Stimulated activated CD8-positive, alpha-beta memory T cell treated with anti-CD3 and anti-CD28 coated beads, Interleukin-4, amount 100 ng/mL, for 24 hours (primary cell): ENCODE results near the gene TBPL1.

ENCODE experiments used
- DNase-seq: peaks from one replicate; pipeline ENCODE4 v3.0.0-alpha.2; 2020; ENCODE audit warnings: low read depth

Gene TBPL1

DNA sequence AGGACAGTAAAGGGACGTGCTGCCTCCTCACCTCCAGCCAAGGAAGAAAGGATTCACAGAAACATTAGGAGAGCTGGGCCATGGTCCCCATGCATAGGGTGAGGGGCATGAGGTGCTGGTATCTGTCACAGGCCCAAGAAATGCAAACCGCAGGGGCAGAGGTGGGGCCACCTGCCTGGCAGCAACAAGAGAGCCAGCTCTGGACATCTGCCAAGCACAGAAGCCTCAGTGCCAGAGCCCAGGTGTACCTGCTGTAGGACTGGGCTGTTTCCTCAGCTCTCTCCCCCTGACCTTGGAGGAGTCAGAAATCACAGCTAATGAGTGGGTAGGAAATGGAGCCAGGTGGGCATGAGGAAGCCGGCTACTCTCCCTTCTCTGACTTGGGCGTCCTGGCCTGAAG, 54.1 kb downstream of the TBPL1 start:
- DNase-seq = no peak

DNA sequence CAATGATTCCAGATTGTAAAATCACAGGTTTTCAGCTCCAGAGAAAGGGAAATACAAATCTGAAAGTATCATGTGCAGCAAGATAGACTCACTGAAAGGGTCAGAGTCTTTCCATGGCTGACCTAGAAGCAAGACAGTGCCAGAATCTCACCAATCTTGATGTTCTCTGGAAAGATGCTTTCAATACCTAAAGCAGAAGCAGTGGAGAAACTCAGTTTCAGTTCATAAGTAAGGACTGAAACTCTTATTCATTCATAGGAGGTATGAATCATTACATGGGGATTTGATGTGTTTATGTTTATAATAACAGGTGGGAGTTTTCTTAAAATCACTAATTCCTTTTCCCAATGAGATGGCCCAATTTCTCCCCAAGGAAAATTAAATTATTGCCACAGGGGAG, 56.9 kb downstream of the TBPL1 start:
- no peak for DNase-seq

DNA sequence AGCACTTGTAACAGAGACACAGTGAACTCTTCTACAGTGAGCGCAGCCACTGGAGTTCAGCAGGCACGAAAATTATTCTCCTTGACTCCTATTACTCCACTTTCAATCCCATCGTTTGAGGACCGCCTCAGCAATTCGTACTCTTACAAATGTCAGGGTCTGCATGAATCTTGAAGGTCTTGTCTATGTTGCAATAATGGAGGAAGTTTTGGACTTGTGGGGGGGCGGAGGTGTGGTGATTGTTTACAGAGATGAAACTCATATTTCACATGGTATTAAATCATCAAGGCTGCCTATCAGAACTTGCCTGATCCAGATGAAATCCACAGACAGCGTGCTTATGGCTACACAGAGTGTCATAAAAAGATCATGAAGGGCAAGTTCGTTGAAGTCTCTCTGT, 57.4 kb downstream of the TBPL1 start:
- DNase-seq = no peak

DNA sequence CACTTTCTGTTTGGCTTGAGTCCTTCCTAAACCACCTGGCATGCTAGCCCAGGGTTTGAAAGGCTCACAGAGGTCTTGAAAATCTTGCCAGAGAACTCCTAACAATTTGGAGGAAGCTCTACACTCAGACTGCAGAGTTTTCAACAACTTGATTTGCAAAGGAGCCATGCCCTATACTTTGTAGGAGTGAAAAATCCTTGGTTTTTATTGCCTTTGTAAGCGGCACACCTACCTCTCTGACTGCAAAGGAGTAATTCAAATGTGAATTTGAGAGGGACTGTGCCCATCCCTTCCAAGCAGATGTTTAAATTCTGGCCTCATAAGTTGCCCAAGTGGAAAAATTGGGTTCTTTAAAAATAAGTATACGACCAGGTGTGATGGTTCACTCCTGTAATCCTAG, 58.0 kb downstream of the TBPL1 start:
- no peak for DNase-seq

DNA sequence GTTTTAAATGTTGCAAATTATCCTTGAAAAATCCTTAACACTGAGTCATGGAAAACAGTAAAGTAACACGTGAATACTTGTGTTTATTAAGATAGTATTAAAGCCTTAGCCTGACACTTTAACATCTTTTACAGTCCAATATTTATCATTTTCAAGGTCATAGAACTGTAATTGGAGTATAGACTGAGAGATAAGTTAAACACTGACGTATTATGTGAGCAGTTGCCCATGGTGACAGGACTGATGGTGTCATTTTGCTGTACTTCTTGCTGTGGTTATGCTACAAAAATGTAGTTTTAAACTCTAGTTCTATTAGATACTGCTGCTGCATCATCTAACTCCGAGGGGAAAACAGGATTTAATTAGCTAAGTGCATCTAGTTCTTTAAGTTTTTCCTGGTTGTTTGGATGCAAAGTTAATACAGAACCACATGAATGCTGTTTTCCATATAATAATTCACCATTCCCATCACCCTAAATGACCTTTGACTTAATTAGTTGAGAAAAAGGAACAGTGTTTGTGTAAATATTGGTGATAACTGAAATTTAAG, 61.6 kb downstream of the TBPL1 start:
- DNase-seq = no peak

DNA sequence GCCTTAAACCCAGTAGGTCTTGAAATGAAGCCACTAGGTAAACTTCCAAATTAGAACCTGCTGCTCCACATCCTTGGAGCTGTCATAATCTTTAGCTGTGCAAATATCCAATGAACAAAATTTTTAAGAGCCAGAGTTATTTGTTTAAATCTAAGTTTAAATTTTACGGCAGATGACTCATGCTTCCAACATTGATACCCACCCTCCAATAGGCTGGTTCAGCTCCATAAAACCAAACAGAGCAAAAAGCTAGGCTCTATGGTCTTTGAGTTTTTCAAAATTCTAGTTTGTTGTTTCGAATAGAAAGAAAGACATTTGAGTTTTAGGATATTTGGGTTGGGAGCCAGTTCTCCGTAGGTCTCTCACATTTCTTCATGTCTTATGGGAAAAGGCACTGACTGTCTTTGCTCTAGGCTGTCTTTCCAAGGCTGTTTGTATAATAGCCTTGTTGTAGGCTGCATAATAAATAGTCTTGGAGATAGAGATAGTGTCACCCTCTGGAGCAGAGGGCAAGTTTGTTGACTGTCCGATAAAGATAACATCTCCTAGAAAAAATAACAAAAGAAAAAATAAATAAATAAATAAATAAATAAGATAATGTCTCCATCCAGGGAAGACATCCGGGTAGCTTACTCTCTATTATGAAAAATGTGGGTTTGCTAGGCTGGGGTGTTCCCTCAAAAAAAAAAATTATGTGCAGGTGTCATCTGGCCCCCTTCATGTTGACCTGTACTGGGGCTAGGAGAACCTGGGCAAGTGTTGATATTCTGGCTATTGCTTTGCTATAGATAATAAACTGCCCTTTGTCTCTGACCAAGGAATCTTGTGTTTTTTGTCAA, 62.9 kb downstream of the TBPL1 start:
- DNase-seq = no peak

DNA sequence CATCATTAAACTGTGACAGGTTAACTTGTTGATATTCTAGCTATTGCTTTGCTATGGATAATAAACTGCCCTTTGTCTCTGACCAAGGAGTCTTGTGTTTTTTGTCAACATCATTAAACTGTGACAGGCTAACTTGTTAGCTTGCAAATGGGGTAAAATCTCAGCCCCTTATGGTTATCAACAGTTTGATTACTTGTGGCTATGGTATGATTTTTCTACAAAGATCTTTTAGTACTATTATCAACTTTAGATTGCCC, 63.5 kb downstream of the TBPL1 start:
- DNase-seq = no peak

DNA sequence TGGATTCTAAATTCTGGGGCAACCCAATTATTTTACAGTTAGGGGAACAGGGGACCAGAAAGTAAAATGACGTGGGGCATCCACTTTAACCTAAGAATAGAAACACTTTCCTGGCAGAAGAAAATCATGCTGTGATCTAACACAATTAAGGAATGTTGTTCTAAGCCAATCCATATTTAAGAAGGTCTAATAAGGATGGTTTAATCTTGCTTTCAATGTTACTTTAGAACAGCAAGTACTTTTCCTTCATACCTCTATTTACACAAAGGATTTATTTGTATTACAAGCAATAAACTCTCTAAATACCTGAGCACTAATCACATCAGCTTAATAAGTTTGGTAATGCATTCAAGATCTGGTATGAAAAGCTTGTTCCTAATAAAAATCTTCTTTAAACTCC, 67.0 kb downstream of the TBPL1 start:
- DNase-seq = no peak

DNA sequence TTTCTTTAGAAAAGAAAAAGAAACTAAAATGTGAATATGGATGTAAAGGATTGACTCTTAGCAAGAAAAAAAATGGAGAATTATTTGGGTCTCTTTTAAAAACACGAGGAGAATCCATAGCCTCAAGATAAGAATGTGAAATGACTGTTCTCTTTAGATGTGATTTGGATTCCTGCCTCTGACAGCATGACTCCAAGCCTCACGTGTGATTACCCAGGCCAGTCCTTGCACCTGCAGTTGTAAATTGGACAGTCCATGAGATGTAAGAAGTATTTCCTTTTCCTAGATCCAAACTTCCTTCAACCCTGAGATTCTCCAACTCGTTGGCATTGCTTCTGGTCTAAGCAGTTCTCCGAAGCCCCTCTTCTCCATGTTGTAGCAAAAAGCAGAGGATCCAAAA, 67.5 kb downstream of the TBPL1 start:
- no peak for DNase-seq

DNA sequence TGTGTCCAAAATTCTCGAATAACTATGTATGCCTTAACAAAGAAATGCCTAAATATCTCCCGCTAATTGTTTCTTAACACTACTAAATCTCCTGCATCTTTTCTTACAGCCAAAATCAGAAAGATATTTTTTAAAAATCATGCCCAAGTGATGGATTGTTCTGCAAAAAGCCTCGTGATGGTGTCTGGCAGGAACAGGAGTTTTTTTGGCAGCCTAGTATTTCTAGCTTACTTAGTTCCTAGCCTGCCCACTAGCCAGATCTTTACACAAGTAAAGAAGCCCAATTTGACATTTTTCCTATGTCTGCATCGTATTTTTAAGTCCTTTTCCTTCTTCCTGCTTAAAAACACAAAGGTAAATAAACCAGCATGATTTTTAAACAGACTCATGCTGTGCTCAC, 67.9 kb downstream of the TBPL1 start:
- DNase-seq = no peak

DNA sequence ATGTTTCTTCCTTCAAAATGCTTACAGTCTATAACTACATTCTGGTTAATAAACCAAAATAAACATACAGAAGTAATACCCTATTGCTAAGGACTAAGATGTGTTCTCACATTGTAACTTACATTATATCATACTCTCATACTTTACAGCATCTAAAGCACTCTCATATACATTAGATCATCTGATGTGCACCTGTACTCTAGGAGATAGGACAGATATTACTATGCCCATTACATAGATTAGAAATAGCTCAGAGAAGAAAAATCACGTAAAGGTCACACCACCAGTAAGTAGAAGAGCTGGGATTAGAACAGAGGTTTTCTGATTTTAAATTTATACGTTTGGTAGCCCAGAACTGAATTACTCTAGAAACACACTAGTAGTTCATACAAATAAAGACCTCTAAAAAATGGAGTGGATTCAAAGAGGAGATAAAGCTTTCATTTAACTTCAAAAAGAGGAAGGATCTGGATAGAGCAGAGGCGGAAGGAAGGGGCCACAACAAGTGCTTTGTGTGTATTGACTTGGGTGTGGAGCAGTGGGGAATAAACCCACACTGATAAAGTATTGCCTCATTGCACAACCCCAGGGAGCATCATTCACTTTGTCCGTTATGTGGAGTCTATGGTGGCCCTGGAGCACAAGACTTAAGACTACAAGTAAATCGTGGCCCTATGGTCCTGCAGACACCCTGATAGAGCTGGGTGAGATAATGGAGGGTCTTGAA, 68.5 kb downstream of the TBPL1 start:
- no peak for DNase-seq

DNA sequence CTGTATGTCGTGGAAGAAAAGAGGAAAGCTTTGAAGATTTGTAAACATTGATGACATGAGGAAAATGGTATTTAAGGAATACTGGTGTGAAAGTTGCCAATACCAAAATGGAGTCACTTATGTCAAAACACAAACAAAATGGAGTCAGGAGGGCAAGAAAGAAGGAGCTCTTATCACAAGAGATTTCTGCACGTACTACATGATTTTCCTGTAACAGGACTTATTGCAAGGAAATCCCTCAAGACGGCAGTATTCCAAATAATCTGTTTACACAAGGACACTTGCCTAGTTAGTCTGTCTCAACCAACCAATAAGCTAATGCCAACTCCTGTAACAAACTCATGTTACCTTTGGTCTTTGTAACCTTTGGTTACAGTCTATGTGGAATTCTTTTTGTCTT, 69.6 kb downstream of the TBPL1 start:
- no peak for DNase-seq

DNA sequence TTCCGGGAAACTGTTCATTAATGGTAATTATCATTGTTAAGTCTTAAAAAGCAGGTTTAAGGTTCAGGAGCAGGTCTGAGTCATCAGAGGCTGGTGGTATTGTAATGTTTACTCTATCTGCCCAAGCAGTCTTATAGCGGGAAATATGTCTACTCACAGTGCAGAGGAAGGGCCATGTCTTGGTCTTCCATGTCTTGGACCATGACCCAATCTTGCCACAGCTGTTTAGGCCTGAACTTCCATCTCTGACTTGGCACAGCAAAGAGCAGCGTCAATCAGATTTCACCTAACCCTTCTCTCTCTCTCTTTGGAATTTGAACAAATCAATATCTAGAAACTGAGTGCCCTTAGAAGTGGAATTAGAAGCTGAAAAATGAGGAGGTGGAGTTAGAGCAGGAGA, 73.6 kb downstream of the TBPL1 start:
- DNase-seq = no peak

DNA sequence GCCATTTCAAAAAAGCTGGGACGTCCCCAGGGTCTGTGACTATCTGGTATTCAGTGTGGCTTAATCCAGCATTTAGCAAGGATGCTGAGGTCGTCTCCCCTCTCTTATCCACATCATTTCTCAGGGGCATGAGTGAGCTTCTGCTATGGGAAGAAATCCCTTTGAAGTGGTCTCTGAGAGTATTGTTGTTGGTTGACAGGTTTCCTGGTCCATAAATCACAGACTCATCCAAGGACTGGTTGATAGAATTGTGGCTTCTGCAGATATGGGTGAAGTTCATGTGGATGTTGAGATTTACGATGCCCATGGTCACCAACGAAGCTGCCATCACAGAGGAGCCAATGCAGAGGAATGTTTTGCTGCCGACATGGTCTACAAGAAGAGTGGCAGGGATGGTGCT, 75.4 kb downstream of the TBPL1 start:
- DNase-seq = no peak

DNA sequence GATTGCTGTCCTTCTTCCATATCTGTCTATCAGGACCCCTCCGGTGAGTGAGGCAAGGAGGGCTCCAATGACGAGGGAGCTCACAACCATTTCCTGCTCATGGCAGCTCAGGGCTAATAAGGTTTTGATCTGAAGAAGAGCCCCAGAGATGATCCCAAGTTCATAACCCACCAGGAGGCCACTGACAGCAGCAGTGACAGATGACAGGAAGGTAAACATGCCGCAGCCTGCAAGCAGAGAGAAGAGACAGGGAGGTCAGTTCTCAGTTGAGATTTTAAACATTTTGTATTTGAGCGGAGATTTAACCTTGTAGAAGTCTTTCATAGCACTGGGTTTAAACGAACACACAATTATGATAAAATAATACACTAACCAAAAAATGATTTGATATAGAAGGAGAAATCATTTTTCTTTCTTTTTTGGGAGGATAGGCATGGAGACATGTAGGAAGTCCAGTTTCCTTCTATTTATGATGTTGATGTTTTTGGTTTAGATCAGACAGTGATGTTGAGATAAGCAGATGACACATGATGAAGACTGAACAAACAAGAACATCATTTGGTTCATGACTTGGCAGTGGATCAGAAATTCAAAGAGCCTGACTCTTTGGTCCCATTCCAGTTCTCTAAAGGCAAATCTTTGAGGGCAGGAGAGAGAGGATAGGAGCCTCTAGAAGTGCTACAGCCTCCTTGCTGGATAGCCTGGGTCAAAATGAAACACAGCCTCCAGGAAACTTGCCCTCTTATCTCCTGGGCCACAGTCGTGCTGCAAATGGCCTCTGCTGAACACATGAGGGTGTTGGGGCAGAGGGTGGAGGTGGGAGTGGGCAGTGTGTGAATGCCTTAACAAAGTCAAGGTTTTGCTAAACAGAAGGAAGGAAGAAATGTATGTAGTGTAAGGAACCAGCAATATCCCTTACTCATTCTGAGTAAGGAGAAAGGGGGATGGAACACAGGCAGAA, 76.8 kb downstream of the TBPL1 start:
- DNase-seq = no peak

DNA sequence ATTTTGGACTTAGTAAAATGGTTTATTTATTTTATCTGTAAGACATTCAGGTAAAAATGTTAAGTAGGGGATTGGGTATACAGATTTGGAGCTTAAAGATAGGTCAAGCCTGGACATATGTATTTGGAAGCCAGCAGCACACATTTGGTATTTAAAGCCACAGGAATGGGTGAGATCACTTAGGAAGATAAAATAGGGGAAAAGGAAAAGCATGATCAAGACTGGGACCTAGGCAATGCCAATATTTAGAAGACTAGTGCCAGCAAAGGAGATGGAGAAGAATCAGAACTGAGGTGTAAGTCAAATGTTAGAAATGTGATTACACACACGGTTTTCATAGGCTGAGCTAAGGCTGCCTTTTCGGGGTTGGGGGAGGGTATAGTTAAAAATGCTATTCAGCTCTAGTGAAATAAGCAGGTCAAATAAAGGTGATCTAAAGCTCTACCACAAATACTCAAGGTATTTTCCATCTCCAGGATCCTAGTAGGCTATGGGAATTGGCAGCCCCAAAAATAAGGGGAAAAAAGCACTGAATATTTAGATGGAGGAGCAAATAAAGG, 78.8 kb downstream of the TBPL1 start:
- DNase-seq = no peak

DNA sequence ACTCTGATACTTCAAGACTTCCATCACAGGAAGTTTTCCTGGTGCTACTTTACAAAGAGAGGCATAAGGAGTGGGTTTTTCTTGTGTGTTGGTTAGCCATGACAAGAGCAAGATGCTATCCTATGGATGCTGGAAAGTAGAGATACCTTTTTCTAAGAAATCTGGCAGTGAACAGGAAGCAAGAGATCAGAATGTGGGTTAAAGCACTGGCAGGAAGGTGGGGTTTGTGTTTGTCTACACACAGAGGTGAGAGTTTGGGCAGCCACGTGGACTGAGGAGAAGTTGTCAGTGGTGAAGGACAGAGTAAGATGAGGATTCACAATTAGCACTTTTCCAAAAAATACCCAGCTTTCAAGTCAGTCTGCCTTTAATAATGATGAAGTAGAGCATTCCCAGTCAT, 81.5 kb downstream of the TBPL1 start:
- DNase-seq = no peak

DNA sequence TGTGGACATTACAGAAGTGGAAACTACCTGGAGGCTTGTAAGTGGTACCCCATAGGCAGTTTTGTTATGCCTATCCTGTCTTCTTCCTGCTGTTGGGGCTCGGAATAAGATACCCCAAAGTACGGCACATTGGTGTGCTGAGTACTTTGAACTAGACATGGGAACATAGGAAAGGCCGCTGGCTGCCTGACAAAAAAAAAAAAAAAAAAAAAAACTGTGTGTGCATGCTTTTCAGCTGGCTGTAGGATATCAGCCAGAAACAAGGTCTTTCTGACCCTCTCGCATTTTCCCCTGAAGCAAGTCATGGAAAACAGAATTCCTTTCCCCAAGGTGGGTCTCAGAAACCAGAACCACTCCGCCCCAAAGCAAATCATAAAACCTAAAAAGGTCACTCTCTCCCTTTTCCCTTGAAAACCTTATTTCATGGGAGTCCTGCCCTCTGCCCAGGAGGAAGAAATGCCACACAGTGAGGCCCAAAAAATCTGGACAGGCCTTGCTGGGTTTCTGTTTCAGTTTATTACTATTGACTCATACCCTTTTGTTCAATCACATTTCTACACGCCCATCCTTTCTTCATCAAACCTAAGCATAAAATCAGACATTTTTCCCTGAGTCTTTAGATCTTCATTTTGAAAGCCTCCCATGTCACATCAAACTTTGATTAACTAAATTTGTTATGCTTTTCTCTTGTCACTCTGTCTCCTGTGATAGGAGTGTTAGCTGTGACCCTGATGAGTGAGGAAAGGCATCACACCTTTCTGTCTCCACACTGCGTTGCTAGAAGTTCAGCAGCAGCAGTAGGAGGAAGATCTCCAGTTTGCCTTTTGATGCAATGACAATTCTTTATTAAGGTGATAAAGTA, 82.2 kb downstream of the TBPL1 start:
- no peak for DNase-seq

DNA sequence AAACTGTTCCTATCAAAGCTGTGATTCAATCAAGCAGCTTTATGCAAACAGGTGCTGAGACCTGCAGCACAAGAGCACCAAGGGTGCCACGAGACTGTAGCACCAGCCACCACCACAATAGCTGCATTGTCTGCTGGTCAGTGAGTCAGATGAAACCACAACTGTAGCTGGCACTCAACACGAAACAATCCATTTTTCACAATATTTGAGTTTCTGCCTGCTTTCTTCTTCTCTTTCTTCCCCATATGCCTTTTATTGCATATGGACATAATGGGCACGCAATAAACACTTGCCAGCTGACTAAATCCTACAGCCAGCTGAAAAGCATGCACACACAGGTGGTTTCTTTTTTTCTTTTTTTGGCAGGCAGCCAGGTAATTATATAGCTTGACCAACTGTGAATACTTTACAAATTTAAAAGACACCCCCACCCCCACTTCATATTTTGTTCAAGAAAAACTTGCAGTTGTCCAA, 82.8 kb downstream of the TBPL1 start:
- no peak for DNase-seq

DNA sequence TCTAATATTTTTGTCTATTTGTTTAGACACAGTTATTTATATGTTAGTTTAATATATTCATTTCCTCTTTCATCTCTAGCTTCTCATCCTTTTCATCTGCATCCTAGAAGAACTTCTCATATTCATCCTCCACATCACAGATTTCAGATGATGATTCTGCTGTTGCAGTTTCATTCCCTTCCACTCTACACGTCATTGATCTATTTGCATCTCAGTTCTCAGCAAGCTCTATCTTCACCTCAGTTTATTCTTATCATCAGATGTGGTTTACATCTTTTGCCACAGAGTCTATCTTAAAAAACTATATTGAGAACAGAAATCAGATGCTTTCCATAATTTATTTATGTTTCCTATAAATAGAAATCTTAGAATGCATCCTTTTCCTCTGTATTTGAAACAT, 86.1 kb downstream of the TBPL1 start:
- no peak for DNase-seq
